Activated CD8-positive, alpha-beta memory T cell treated with anti-CD3 and anti-CD28 coated beads for 24 hours (primary cell): Measurements from ENCODE around the gene INAFM1.
"Not testable (repeated sequence)": the region's sequence is repeated elsewhere in the genome, so short reads cannot be mapped to it uniquely, and the experiment has no call there.

Experiments used
- DNase-seq: peaks from one replicate; pipeline ENCODE4 v3.0.0-alpha.2; 2020

The INAFM1 gene

GRCh38 chr19:47241919-47242577 is 32.6 kb upstream of the INAFM1 start:
- no peak for DNase-seq

GRCh38 chr19:47243364-47243775 is 31.3 kb upstream of the INAFM1 start:
- peak; percentile 70 for DNase-seq

- peak; percentile 98 for DNase-seq
Measured at GRCh38 chr19:47243776-47244547, 30.7 kb upstream of the INAFM1 start.

- DNase-seq: peak; percentile 94
Measured at GRCh38 chr19:47247308-47247990, 27.2 kb upstream of the INAFM1 start.

- DNase-seq: not testable (repeated sequence)
Measured at GRCh38 chr19:47253016-47253415, 21.7 kb upstream of the INAFM1 start.

- DNase-seq: no peak
Measured at GRCh38 chr19:47253467-47253881, 21.2 kb upstream of the INAFM1 start.

GRCh38 chr19:47253970-47254369 is 20.7 kb upstream of the INAFM1 start:
- DNase-seq: no peak

GRCh38 chr19:47255879-47256692 is 18.6 kb upstream of the INAFM1 start, which contains the start of gene CCDC9:
CCDC9 (plus strand) TSS chr19:47256525; CDS start chr19:47258401, 1,876 bp downstream.
- DNase-seq: peak; percentile 97

- DNase-seq: peak; percentile 100
Measured at GRCh38 chr19:47256693-47257410, 17.8 kb upstream of the INAFM1 start.

- DNase-seq: no peak
Measured at GRCh38 chr19:47257411-47258169, 17.1 kb upstream of the INAFM1 start.

- DNase-seq: no peak
Measured at GRCh38 chr19:47258434-47258833, 16.3 kb upstream of the INAFM1 start.

- DNase-seq: no peak
Measured at GRCh38 chr19:47258895-47259555, 15.7 kb upstream of the INAFM1 start.

- DNase-seq: no peak
Measured at GRCh38 chr19:47260476-47260875, 14.2 kb upstream of the INAFM1 start.

- not testable (repeated sequence) for DNase-seq
Measured at GRCh38 chr19:47261946-47262793, 12.5 kb upstream of the INAFM1 start.

GRCh38 chr19:47264629-47265028 is 10.1 kb upstream of the INAFM1 start:
- DNase-seq: no peak

- DNase-seq: no peak
Measured at GRCh38 chr19:47266401-47266941, 8.2 kb upstream of the INAFM1 start.

- DNase-seq: no peak
Measured at GRCh38 chr19:47267350-47267759, 7.3 kb upstream of the INAFM1 start.

- no peak for DNase-seq
Measured at GRCh38 chr19:47268028-47268427, 6.7 kb upstream of the INAFM1 start.

GRCh38 chr19:47269596-47269995 is 5.1 kb upstream of the INAFM1 start:
- DNase-seq: no peak
